Activated naive CD8-positive, alpha-beta T cell treated with anti-CD3 and anti-CD28 coated beads, Interleukin-2, amount 50 U/mL, for 24 hours (primary cell): Measurements from ENCODE around the gene ALDH4A1.
A peak's percentile ranks its signal among the peaks of the same experiment; 100 is the strongest.
"Not testable (repeated sequence)": the region's sequence is repeated elsewhere in the genome, so short reads cannot be mapped to it uniquely, and the experiment has no call there.

Experiments
- ATAC-seq: fragments of 150-1000 bp; cut with Tn5 transposase; one replicate; pipeline ENCODE4 v1.10.0; 2021
- DNase-seq: peaks from one replicate; pipeline ENCODE4 v3.0.0; 2021
- H3K27ac Mint-ChIP-seq: one replicate; pipeline ENCODE4 v1.8.0; 2021; ENCODE audit warnings: mild to moderate bottlenecking, mixed read lengths
- H3K27me3 Mint-ChIP-seq: one replicate; pipeline ENCODE4 v1.8.0; 2021; ENCODE audit warnings: mixed read lengths
- H3K36me3 Mint-ChIP-seq: one replicate; pipeline ENCODE4 v1.8.0; 2021; ENCODE audit warnings: low read depth, mixed read lengths
- H3K4me1 Mint-ChIP-seq: one replicate; pipeline ENCODE4 v1.8.0; 2021; ENCODE audit warnings: mixed read lengths
- H3K4me3 Mint-ChIP-seq: one replicate; pipeline ENCODE4 v1.8.0; 2021; ENCODE audit warnings: mild to moderate bottlenecking, moderate library complexity, mixed read lengths
- H3K9me3 Mint-ChIP-seq: one replicate; pipeline ENCODE4 v1.8.0; 2021; ENCODE audit warnings: mixed read lengths

The ALDH4A1 gene

DNA sequence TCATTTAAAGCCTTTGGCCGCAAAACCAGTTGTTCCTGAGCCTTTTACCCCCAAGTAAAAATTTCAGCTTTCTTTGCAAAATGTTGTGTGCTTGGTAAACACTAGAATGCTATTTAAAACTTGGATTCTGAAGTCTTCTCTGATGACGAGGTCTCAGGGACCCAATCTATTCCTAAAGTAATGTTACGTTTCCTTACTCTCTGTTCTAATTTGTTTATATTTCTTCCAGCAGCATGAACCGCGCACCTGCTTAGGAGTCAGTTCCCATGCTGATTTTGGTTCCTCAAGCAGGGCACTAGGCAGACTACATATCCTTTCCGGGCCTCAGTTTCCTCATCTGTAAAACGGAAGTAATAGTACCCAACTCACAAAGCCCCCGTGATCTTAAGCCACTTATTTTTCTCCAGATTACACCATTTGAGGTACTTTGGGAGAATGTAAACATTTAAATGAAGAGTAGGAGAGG, 969 bp upstream of the ALDH4A1 start:
- Mint-ChIP-seq H3K9me3 (no peaks in the 10 kb centered on the region), H3K4me1 (peaks cover 40% of the 10 kb centered on the region), H3K27ac (peak overlapping the region; percentile 61), H3K4me3 (peak overlapping the region; percentile 93), H3K27me3 (no peaks in the 10 kb centered on the region), H3K36me3 (peaks cover 4% of the 10 kb centered on the region)
- ATAC-seq (no peak), DNase-seq (no peak)

GRCh38 chr1:18901952-18902522, 318 bp downstream of the ALDH4A1 start:
- H3K27me3 Mint-ChIP-seq = no peaks in the 10 kb centered on the region
- DNase-seq (no peak), ATAC-seq (no peak)
- H3K4me1 Mint-ChIP-seq = peaks cover 31% of the 10 kb centered on the region
- no peaks in the 10 kb centered on the region for H3K36me3 Mint-ChIP-seq
- no peaks in the 10 kb centered on the region for H3K9me3 Mint-ChIP-seq
- peak overlapping the region; percentile 93 for H3K4me3 Mint-ChIP-seq
- peak overlapping the region; percentile 96 for H3K27ac Mint-ChIP-seq

GRCh38 chr1:18901147-18901951, 1.0 kb downstream of the ALDH4A1 start:
- no peaks in the 10 kb centered on the region for H3K9me3 Mint-ChIP-seq
- DNase-seq = no peak
- H3K27ac Mint-ChIP-seq = peak overlapping the region; percentile 82
- H3K27me3 Mint-ChIP-seq = no peaks in the 10 kb centered on the region
- H3K36me3 Mint-ChIP-seq = no peaks in the 10 kb centered on the region
- no peak for ATAC-seq
- H3K4me3 Mint-ChIP-seq = peak overlapping the region; percentile 93
- H3K4me1 Mint-ChIP-seq = peaks cover 28% of the 10 kb centered on the region

GRCh38 chr1:18900303-18900841, 2.0 kb downstream of the ALDH4A1 start:
- Mint-ChIP-seq H3K27ac (no peak overlapping the region), H3K4me3 (no peak overlapping the region), H3K27me3 (no peaks in the 10 kb centered on the region), H3K9me3 (no peaks in the 10 kb centered on the region), H3K36me3 (no peaks in the 10 kb centered on the region), H3K4me1 (peaks cover 28% of the 10 kb centered on the region)
- DNase-seq (no peak), ATAC-seq (no peak)

- no peaks in the 10 kb centered on the region for H3K27me3 Mint-ChIP-seq
- H3K36me3 Mint-ChIP-seq = no peaks in the 10 kb centered on the region
- ATAC-seq (no peak), DNase-seq (no peak)
- no peak overlapping the region for H3K27ac Mint-ChIP-seq
- H3K9me3 Mint-ChIP-seq = no peaks in the 10 kb centered on the region
- H3K4me3 Mint-ChIP-seq = no peak overlapping the region
- peaks cover 28% of the 10 kb centered on the region for H3K4me1 Mint-ChIP-seq
Observed at GRCh38 chr1:18899363-18900049, 2.8 kb downstream of the ALDH4A1 start.

DNA sequence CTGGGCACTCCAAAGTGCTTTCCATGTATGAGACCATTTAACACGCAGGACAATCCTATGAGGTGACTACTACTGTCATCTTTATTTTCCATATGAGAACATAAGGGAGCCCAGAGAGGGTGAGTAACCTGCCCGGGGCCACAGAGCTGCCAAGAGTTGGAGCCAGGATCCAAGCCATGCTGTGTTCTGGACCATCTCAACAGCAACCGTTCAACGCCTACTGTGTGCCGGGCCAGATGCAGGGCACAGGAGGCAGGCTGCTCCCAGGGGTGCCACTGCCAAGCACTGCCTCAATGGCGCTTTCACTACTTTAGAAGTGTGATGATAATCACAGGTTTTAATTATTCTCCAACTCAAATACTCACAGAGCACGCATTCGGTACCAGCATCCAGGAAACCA, 3.8 kb downstream of the ALDH4A1 start:
- peaks cover 24% of the 10 kb centered on the region for H3K4me1 Mint-ChIP-seq
- H3K36me3 Mint-ChIP-seq = no peaks in the 10 kb centered on the region
- no peaks in the 10 kb centered on the region for H3K9me3 Mint-ChIP-seq
- no peaks in the 10 kb centered on the region for H3K27me3 Mint-ChIP-seq
- no peak overlapping the region for H3K27ac Mint-ChIP-seq
- DNase-seq (no peak), ATAC-seq (no peak)
- no peak overlapping the region for H3K4me3 Mint-ChIP-seq

DNA sequence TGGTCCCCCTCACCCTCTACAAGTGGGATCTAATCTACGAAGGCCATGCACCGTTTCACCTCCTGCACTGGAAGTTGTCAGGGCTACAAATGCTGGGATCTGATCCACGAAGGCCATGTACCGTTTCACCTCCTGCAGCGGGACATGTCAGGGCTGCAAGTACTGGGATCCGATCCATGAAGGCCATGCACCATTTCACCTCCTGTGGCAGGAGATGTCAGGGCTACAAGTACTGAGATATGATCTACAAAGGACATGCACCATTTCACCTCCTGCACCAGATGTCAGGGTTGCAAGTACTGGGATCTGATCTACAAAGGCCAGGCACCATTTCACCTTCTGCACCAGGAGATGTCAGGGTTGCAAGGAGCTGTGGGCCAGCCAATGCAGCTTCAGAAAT, 7.0 kb downstream of the ALDH4A1 start:
- Mint-ChIP-seq H3K27me3 (no peaks in the 10 kb centered on the region), H3K36me3 (no peaks in the 10 kb centered on the region), H3K9me3 (no peaks in the 10 kb centered on the region), H3K4me1 (peaks cover 3% of the 10 kb centered on the region), H3K4me3 (no peak overlapping the region), H3K27ac (no peak overlapping the region)
- ATAC-seq (no peak), DNase-seq (no peak)

GRCh38 chr1:18893120-18893519, 9.2 kb downstream of the ALDH4A1 start:
- no peaks in the 10 kb centered on the region for H3K36me3 Mint-ChIP-seq
- no peaks in the 10 kb centered on the region for H3K9me3 Mint-ChIP-seq
- DNase-seq (no peak), ATAC-seq (no peak)
- no peak overlapping the region for H3K27ac Mint-ChIP-seq
- no peaks in the 10 kb centered on the region for H3K4me1 Mint-ChIP-seq
- no peak overlapping the region for H3K4me3 Mint-ChIP-seq
- H3K27me3 Mint-ChIP-seq = no peaks in the 10 kb centered on the region

DNA sequence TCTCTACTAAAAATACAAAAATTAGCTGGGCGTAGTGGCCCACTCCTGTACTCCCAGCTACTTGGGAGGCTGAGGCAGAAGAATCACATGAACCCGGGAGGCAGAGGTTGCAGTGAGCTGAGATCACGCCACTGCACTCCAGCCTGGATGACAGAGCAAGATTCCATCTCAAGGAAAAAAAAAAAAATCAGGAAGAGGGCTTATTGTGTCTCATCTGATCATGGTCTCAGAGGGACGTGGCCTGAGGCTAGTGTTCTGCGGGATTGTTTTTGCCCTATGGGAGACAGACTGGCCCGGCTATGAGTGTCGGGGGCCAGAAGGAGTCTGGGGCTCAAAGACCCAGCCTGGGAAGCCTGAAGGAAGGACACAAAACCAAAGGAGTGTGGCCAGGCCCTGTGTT, 10.5 kb downstream of the ALDH4A1 start:
- not testable (repeated sequence) for H3K4me3 Mint-ChIP-seq, H3K4me1 Mint-ChIP-seq, H3K36me3 Mint-ChIP-seq, H3K27me3 Mint-ChIP-seq, H3K27ac Mint-ChIP-seq, H3K9me3 Mint-ChIP-seq, ATAC-seq, DNase-seq

DNA sequence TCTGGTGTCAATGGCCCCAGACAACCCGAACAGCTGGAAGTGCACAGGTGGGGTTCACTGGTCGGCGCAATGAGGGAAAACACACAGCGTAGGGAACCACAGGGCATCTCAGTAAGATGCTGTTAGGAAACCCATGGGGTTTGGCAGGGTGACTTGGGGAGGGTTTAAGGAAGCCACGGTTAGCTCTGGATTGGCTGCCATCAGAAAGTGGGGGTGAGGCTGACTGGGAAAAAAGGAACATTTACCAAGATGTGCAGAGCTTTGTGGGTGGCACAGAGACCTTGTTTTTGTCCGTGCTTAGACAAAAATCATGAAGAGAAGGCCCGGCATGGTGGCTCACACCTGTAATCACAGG, 11.0 kb downstream of the ALDH4A1 start:
- no peak for DNase-seq
- H3K9me3 Mint-ChIP-seq = no peaks in the 10 kb centered on the region
- no peak for ATAC-seq
- H3K4me3 Mint-ChIP-seq = no peak overlapping the region
- H3K36me3 Mint-ChIP-seq = no peaks in the 10 kb centered on the region
- no peaks in the 10 kb centered on the region for H3K27me3 Mint-ChIP-seq
- H3K4me1 Mint-ChIP-seq = no peaks in the 10 kb centered on the region
- no peak overlapping the region for H3K27ac Mint-ChIP-seq

DNA sequence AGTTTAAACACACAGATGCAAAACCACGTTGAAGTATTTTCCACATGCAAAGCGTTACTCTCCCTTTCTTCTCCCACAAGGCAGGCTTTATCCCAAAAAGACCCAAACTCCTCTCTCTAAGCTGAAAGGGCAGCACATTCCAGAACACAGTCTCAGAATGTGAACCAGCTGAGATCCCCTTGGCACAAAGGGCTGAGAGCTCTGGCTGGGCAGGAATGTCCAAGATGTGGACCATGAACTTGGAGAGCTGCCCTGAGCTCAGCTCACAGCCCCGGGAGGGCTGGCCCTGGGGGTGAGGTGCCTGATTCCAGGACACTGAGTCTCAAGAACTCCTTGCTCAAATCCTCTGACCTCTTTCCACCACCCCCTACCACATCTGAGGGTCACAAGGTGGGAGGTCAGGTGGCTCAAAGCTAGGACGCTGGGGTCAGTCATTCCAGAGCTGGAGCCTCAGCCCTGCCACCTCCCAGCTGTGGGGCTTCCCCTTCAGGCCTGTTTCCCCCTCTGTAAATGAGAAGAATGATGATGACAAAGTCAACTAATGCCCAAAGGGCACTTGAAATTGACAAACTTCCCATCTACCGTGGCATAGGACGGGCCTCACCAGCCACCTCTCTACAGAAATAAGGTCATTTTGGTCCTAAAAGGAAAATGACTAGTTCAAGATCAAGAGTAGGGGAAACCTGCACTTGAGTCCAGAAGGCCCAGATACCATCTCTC, 11.5 kb downstream of the ALDH4A1 start:
- no peaks in the 10 kb centered on the region for H3K9me3 Mint-ChIP-seq
- H3K27ac Mint-ChIP-seq = no peak overlapping the region
- no peaks in the 10 kb centered on the region for H3K27me3 Mint-ChIP-seq
- no peaks in the 10 kb centered on the region for H3K36me3 Mint-ChIP-seq
- ATAC-seq (no peak), DNase-seq (no peak)
- no peak overlapping the region for H3K4me3 Mint-ChIP-seq
- H3K4me1 Mint-ChIP-seq = no peaks in the 10 kb centered on the region

DNA sequence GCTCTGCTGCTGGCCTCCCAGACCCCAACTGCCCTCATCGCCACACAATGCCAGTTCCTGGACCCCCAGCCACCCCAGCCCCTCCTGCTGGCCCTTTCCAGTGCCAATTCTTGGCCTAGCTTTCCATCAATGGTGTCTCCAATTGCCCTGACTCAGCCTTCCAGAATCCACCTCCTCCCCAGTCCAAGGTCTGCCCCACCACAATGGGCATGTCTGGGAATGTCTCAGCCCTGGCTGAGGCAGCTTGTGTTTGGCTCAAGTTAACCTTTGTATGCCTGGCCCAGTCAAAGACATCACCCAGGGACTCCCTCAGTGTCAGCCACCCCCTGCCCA, 16.4 kb downstream of the ALDH4A1 start:
- DNase-seq (no peak), ATAC-seq (no peak)
- Mint-ChIP-seq H3K27me3 (no peaks in the 10 kb centered on the region), H3K36me3 (no peaks in the 10 kb centered on the region), H3K9me3 (no peaks in the 10 kb centered on the region), H3K27ac (no peak overlapping the region), H3K4me1 (no peaks in the 10 kb centered on the region), H3K4me3 (no peak overlapping the region)

DNA sequence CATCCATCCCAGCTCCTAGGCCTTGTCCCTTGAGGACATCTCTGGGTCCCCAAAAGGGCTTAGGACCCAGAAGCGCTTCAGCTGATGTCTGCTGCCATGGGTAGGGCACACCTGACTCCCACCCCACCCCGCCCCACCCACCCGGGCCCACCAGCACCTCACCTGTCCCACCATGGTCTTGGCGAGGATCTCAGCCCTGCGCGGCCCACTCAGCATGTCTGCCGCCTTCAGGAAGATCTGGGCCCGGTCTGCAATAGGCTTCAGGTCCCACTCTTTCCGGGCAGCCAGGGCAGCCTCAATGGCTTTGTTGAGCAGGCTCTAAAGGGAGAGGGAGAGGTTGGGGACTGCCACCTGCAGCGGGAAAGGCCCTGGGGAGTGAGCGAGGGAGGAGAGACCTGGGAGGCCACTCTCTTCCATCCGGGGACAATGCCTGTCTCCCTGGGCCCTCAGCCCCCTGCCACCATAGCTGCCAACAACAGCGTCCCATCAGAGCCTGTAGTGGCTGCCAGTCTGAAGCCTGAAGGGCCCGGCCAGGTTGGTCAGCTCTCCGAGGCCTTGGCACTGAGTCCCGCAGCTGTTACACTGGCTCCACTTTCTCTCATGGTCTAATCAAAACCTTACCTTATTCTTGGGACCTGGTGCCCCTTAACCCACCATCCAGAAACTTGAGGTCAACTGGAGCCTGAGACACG, 16.9 kb downstream of the ALDH4A1 start:
- Mint-ChIP-seq H3K36me3 (no peaks in the 10 kb centered on the region), H3K4me1 (no peaks in the 10 kb centered on the region), H3K9me3 (no peaks in the 10 kb centered on the region), H3K27ac (no peak overlapping the region), H3K4me3 (no peak overlapping the region), H3K27me3 (no peaks in the 10 kb centered on the region)
- no peak for DNase-seq
- no peak for ATAC-seq

DNA sequence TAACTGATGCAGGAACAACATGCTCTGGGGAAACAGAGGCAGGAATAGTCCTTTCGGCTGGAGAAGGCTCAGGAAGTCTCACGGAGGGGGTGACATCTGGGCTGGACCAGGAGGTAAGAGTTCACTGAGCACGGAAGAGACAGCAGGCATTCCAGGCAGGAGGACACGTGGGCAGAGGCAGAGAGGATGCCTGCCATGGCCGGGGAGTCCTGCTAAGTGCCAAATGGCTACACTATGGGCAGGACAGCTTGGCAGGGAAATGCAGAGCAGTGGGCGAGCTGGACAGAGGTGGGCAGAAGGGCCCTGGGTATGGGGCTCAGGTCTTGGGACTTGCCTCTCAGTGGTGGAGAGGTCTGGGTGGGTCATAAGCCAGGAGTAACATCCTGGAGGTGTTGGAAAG, 17.6 kb downstream of the ALDH4A1 start:
- no peaks in the 10 kb centered on the region for H3K4me1 Mint-ChIP-seq
- H3K36me3 Mint-ChIP-seq = no peaks in the 10 kb centered on the region

More for the DNA sequence above, 17.6 kb downstream of the ALDH4A1 start:
- DNase-seq (no peak), ATAC-seq (no peak)
- no peaks in the 10 kb centered on the region for H3K9me3 Mint-ChIP-seq
- H3K4me3 Mint-ChIP-seq = no peak overlapping the region
- no peaks in the 10 kb centered on the region for H3K27me3 Mint-ChIP-seq
- no peak overlapping the region for H3K27ac Mint-ChIP-seq
